ENCODE data around the gene MYH7B.

Gene MYH7B

DNA sequence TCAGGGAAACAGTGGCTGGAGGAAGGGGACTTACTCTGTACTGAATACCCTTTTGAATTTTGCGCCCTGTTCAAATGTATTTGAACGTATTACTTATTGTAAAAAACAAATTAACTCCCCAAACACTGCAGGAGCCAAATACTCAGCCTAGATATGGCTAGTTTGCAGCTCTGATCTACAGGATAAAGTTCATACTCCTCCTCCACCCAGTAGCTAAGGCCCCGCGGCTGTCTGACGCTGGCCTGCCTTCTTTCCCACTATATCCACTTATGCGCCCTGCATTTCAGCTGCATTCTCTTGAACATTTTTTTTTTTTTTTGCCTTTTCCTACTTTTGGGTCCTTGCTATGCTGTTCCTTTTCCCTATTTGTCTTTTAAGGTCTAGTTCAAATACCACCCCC is 6.5 kb upstream of the MYH7B start:
- Histone ChIP-seq H3K27me3 (no peaks in the 10 kb centered on the region), H3K9ac (peak overlapping the region in 1 of 11 experiments; percentile 35; a peak in 1 of 22 replicates), H3K36me3 (peaks cover 64 to 82% (median 75%) of the 10 kb centered on the region in 11 experiments), H3K9me3 (replicated peaks in 1 of 11) (no peaks in the 10 kb centered on the region), H3K4me1 (peaks cover 0 to 14% (median 4%) of the 10 kb centered on the region in 10 experiments; a peak in 13 of 20 replicates), H3K27ac (no peak overlapping the region), H4K20me1 (peaks cover 0 to 5% (median 0%) of the 10 kb centered on the region in 11 experiments; a peak in 2 of 22 replicates), H3K4me2 (no peak overlapping the region), H3K4me3 (no peak overlapping the region)
- TF ChIP-seq Cebpa-rat (IDR thresholded peaks at IDR 0.05): no peak

DNA sequence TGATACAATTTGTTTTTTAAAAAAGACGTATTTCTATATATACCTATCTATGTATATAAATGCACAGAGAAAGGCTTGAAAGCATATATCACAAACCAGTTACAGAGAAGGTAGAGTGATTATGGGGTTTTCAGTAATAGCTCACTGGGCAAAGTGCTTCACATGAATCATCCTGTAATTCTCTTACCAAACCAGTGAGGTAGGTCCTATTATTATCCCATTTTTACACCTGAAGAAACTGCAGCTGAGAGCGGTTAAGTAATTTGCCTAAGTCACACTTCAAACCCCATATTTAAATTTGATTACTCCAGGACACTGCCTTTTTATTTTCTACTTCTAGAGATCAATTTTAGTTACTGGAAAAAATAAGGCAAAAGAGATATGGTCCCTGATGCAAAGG is 4.4 kb upstream of the MYH7B start:
- no peak overlapping the region for H3K4me3 ChIP-seq
- no peak overlapping the region for H3K9ac ChIP-seq
- H4K20me1 ChIP-seq: peaks cover 0 to 5% (median 0%) of the 10 kb centered on the region in 11 experiments; a peak in 2 of 22 replicates
- no peak overlapping the region for H3K27ac ChIP-seq
- H3K9me3 ChIP-seq (replicated peaks in 1 of 11): no peaks in the 10 kb centered on the region
- peaks cover 10 to 26% (median 16%) of the 10 kb centered on the region in 10 experiments; a peak in 19 of 20 replicates for H3K4me1 ChIP-seq
- no peak for TF ChIP-seq Cebpa-rat (IDR thresholded peaks at IDR 0.05)
- no peaks in the 10 kb centered on the region for H3K27me3 ChIP-seq
- H3K36me3 ChIP-seq: peaks cover 47 to 61% (median 55%) of the 10 kb centered on the region in 11 experiments
- no peak overlapping the region for H3K4me2 ChIP-seq

DNA sequence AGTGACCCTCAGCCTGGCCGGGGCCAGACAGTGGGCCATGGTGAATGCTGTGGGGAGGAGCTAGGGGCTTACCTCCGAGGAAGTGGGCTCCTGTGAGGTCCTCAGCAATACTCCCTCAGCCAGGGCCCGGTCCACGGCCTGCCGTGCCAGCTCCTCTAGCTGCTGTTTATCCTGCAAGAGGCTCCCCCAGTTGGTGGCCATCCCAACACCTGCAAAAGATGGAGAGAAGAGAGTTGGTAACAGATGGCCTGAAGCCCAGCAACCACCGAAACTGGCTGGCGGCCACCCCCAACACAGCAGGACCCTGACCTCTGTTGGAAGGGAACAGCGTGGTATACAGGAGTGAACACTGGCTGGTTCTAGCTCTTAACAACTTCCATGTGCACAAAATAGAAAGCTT is 4.0 kb upstream of the MYH7B start:
- no peak overlapping the region for H3K4me3 ChIP-seq
- TF ChIP-seq Cebpa-rat (IDR thresholded peaks at IDR 0.05): no peak
- H3K27me3 ChIP-seq: no peaks in the 10 kb centered on the region
- peaks cover 43 to 57% (median 51%) of the 10 kb centered on the region in 11 experiments for H3K36me3 ChIP-seq
- peaks cover 0 to 5% (median 0%) of the 10 kb centered on the region in 11 experiments; a peak in 2 of 22 replicates for H4K20me1 ChIP-seq
- H3K27ac ChIP-seq: no peak overlapping the region
- no peaks in the 10 kb centered on the region for H3K9me3 ChIP-seq (replicated peaks in 1 of 11)
- peaks cover 14 to 28% (median 19%) of the 10 kb centered on the region in 10 experiments; a peak in 19 of 20 replicates for H3K4me1 ChIP-seq
- H3K9ac ChIP-seq: no peak overlapping the region
- no peak overlapping the region for H3K4me2 ChIP-seq

DNA sequence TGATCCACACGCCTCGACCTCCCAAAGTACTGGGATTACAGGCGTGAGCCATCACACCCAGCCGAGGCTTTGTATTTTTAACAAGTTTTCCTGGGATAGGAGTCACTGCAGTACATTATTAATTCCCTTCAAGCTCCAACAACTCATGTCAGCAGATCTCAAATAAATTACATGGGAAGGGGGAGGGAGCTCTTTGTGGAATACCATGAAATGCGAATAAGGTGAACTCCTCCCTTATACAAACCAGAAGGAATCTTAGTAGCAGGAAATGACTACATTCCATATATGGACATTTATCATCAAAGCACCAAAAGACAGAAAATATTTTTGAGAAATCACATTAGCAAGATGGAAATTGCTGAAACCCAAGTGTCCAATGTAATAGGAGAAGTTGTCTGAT is 3.0 kb upstream of the MYH7B start:
- Histone ChIP-seq H3K27me3 (no peaks in the 10 kb centered on the region), H3K27ac (no peak overlapping the region), H3K9me3 (replicated peaks in 1 of 11) (no peaks in the 10 kb centered on the region), H3K9ac (no peak overlapping the region), H4K20me1 (peaks cover 0 to 5% (median 0%) of the 10 kb centered on the region in 11 experiments; a peak in 2 of 22 replicates), H3K4me2 (no peak overlapping the region), H3K4me3 (no peak overlapping the region), H3K4me1 (peaks cover 14 to 28% (median 19%) of the 10 kb centered on the region in 10 experiments; a peak in 19 of 20 replicates), H3K36me3 (peaks cover 37 to 47% (median 43%) of the 10 kb centered on the region in 11 experiments)
- no peak for TF ChIP-seq Cebpa-rat (IDR thresholded peaks at IDR 0.05)

DNA sequence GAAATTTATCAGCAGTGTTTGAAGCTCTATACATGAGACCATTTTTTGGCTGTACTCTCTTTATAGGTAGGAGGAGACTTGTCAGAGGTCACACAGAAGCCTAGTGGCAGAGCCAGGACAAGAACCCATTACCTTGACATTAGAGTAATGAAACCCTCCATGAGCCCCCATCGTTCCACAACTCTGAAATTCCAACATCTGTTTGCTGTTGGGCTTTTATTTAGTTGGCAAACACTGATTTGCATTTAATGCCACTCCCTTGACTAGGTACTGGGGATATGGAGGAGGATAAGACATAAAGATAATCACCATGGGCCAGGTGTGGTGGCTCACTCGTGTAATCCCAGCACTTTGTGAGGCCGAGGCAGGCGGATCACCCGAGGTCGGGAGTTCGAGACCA is 1.7 kb upstream of the MYH7B start:
- Histone ChIP-seq H3K36me3 (peaks cover 28 to 34% (median 32%) of the 10 kb centered on the region in 11 experiments), H3K27me3 (no peaks in the 10 kb centered on the region), H3K4me3 (no peak overlapping the region), H3K4me2 (peak overlapping the region in 8 of 11 experiments; percentile 84 to 97 (median 96); a peak in 12 of 22 replicates), H3K9ac (peak overlapping the region in 2 of 11 experiments; percentile 90 to 95; a peak in 2 of 22 replicates), H3K9me3 (replicated peaks in 1 of 11) (no peaks in the 10 kb centered on the region), H3K4me1 (peaks cover 14 to 28% (median 19%) of the 10 kb centered on the region in 10 experiments; a peak in 19 of 20 replicates), H3K27ac (no peak overlapping the region), H4K20me1 (peaks cover 0 to 5% (median 0%) of the 10 kb centered on the region in 11 experiments; a peak in 2 of 22 replicates)
- TF ChIP-seq Cebpa-rat (IDR thresholded peaks at IDR 0.05): no peak

DNA sequence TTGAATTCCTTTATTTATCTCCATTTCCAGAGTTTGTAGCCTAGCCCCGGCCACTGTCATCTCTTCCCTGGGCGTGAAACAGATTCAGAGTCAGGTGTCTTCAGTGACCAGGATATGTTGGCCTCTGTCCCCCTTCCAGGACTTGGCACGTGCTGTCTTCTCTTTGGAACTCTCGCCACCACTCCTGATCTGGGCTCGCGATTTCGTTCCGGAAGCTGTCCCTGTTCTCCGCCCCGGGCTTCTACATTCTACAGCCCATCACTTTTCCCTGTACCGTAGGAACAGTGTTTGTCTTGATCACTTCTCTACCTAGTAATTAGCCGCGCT is 801 bp upstream of the MYH7B start:
- Histone ChIP-seq H3K27me3 (no peaks in the 10 kb centered on the region), H3K4me1 (peaks cover 14 to 28% (median 19%) of the 10 kb centered on the region in 10 experiments; a peak in 19 of 20 replicates), H3K4me2 (peak overlapping the region; percentile 83 to 97 (median 91)), H3K9me3 (replicated peaks in 1 of 11) (no peaks in the 10 kb centered on the region), H3K4me3 (peak overlapping the region; percentile 58 to 79 (median 72)), H4K20me1 (peaks cover 0 to 5% (median 0%) of the 10 kb centered on the region in 11 experiments; a peak in 2 of 22 replicates), H3K9ac (peak overlapping the region; percentile 89 to 97 (median 92)), H3K36me3 (peaks cover 19 to 25% (median 23%) of the 10 kb centered on the region in 11 experiments), H3K27ac (peak overlapping the region; percentile 84 to 97 (median 90))
- no peak for TF ChIP-seq Cebpa-rat (IDR thresholded peaks at IDR 0.05)

DNA sequence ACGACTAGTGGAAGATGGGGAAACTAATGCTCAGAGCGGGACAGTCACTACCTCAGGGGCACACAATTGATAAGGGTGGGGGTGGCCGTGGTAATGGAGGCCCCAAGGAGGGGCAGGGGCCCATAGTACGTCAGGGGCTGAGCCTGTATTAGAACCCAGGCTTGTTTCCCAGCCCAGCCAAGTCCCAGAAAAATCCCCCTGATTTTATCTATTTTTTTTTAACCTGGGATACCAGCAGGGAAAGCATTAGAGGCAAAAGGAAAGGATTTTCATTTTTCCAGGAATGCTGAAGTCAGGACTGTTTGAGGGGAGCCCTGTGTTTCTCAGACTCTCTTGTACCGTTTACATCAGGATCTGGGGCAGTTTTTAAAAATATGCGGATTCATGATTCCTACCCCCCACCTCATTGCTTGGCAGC is 382 bp downstream of the MYH7B start:
- Histone ChIP-seq H3K4me2 (peak overlapping the region; percentile 83 to 97 (median 91)), H4K20me1 (peaks cover 0 to 5% (median 0%) of the 10 kb centered on the region in 11 experiments; a peak in 1 of 22 replicates), H3K9ac (peak overlapping the region; percentile 89 to 97 (median 92)), H3K36me3 (peaks cover 7 to 14% (median 11%) of the 10 kb centered on the region in 11 experiments; a peak in 21 of 22 replicates), H3K27me3 (no peaks in the 10 kb centered on the region), H3K4me1 (peaks cover 14 to 28% (median 22%) of the 10 kb centered on the region in 10 experiments; a peak in 19 of 20 replicates), H3K4me3 (peak overlapping the region; percentile 58 to 79 (median 72)), H3K27ac (peak overlapping the region; percentile 84 to 97 (median 90); a peak in 21 of 22 replicates), H3K9me3 (replicated peaks in 1 of 11) (no peaks in the 10 kb centered on the region)
- no peak for TF ChIP-seq Cebpa-rat (IDR thresholded peaks at IDR 0.05)

DNA sequence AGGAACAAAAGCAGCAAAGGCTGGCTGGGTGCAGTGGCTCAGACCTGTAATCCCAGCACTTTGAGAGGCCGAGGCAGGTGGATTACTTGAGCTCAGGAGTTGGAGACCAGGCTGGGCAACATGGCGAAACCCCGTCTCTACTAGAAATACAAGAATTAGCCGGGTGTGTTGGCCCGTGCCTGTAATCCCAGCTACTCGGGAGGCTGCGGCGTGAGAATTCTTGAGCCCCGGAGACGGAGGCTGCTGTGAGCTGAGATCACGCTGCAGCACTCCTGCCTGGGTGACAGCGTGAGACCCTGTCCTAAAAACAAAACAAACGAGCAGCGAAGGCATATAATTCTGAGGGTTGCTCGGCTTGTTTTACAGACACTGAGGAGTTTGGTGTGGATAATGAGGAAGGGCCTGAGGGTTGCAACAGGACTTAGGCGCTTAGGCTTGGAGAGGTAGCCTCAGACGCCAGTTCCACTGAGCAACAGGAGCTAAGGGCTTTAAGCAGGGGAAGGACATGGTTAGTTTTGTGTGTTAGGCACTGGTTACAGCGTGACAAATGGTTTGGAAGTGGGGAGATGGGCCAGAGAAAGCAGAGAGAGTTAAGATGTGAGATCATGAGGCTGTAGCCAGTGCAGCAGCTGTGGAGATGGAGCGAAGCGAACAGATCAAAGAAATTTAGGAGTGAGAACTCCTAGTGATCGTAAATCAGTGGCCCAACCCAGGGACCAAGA is 1.2 kb downstream of the MYH7B start:
- H3K36me3 ChIP-seq: peaks cover 0 to 5% (median 3%) of the 10 kb centered on the region in 11 experiments; a peak in 9 of 22 replicates
- H3K27me3 ChIP-seq: no peaks in the 10 kb centered on the region
- H4K20me1 ChIP-seq: peaks cover 0 to under 1% (median 0%) of the 10 kb centered on the region in 11 experiments; a peak in 1 of 22 replicates
- peak overlapping the region in 3 of 11 experiments; percentile 90 to 93 (median 91); a peak in 3 of 22 replicates for H3K9ac ChIP-seq
- no peaks in the 10 kb centered on the region for H3K9me3 ChIP-seq (replicated peaks in 1 of 11)
- H3K4me2 ChIP-seq: peak overlapping the region in 4 of 11 experiments; percentile 83 to 96 (median 86); a peak in 4 of 22 replicates
- TF ChIP-seq Cebpa-rat (IDR thresholded peaks at IDR 0.05): no peak
- no peak overlapping the region for H3K4me3 ChIP-seq
- no peak overlapping the region for H3K27ac ChIP-seq
- H3K4me1 ChIP-seq: peaks cover 14 to 28% (median 22%) of the 10 kb centered on the region in 10 experiments; a peak in 19 of 20 replicates

DNA sequence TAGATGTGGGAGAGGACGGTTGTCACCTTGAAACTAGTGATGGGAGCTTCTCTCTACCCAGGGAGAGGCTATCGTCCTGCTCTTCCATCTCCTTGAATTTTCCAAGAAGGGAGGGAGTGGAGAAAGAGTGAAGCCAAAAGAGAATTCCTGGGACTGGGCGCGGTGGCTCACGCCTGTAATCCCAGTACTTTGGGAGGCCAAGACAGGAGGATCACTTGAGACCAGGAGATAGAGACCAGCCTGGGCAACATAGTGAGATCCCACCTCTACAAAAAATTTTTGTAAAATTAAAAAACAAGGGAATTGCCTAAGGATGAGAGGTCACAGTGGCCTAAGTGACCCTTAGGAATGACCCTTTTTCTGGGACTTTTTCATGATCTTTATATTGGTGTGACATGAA is 8.8 kb downstream of the MYH7B start:
- Histone ChIP-seq H3K9ac (no peak overlapping the region), H3K4me1 (peaks cover 0 to 10% (median 4%) of the 10 kb centered on the region in 10 experiments; a peak in 5 of 20 replicates), H3K9me3 (replicated peaks in 1 of 11) (no peaks in the 10 kb centered on the region), H4K20me1 (no peaks in the 10 kb centered on the region; a peak in 1 of 22 replicates), H3K27me3 (no peaks in the 10 kb centered on the region), H3K4me3 (no peak overlapping the region), H3K4me2 (no peak overlapping the region), H3K36me3 (no peaks in the 10 kb centered on the region), H3K27ac (no peak overlapping the region)
- TF ChIP-seq Cebpa-rat (IDR thresholded peaks at IDR 0.05): no peak
